Glutamatergic neuron (in vitro differentiated cells): ENCODE results near the gene ITGB1BP2. TPM values are rescaled to one million over a fixed set of nuclear protein-coding genes. Genes with fewer than 3 reads are reported as not detected.

Source experiments
- DNase-seq: peaks from one replicate; pipeline ENCODE4 v3.0.0; 2022
- H3K27ac Mint-ChIP-seq: one replicate; pipeline ENCODE4 v1.8.0; 2020; ENCODE audit warnings: mild to moderate bottlenecking, mixed read lengths, inconsistent platforms; ENCODE audit not compliant: unreplicated experiment
- H3K27me3 Mint-ChIP-seq: one replicate; pipeline ENCODE4 v1.8.0; 2020; ENCODE audit warnings: mild to moderate bottlenecking, moderate library complexity, mixed read lengths, inconsistent platforms; ENCODE audit not compliant: unreplicated experiment
- H3K36me3 Mint-ChIP-seq: one replicate; pipeline ENCODE4 v1.8.0; 2020; ENCODE audit warnings: mild to moderate bottlenecking, mixed read lengths, inconsistent platforms; ENCODE audit not compliant: unreplicated experiment
- H3K4me1 Mint-ChIP-seq: one replicate; pipeline ENCODE4 v1.8.0; 2020; ENCODE audit warnings: mild to moderate bottlenecking, low read depth, mixed read lengths, inconsistent platforms; ENCODE audit not compliant: unreplicated experiment
- H3K4me3 Mint-ChIP-seq: one replicate; pipeline ENCODE4 v1.8.0; 2020; ENCODE audit warnings: mild to moderate bottlenecking, mixed read lengths, inconsistent platforms; ENCODE audit not compliant: unreplicated experiment
- H3K9me3 Mint-ChIP-seq: one replicate; pipeline ENCODE4 v1.8.0; 2020; ENCODE audit warnings: mild to moderate bottlenecking, moderate library complexity, mixed read lengths, inconsistent platforms; ENCODE audit not compliant: unreplicated experiment
- total RNA-seq: library from RNA; stranded (reverse); fragmentation: NEBNext Ultra II Directional; extraction: Animal tissue kit (Norgen Biotek cat#: 25700); gene quantifications from one replicate; pipeline ENCODE4 v1.2.1, GENCODE V29; 2021; ENCODE audit not compliant: unreplicated experiment
- TF ChIP-seq, protein P1 (sequence below): fragments of 200-600 bp; sonication (generic); IDR thresholded peaks from one replicate; pipeline ENCODE4 v1.5.0; 2021; ENCODE audit not compliant: partially characterized antibody, unreplicated experiment

ITGB1BP2 gene
- total RNA-seq, 1 donor from 2014 or later, result 7.8 TPM

DNA sequence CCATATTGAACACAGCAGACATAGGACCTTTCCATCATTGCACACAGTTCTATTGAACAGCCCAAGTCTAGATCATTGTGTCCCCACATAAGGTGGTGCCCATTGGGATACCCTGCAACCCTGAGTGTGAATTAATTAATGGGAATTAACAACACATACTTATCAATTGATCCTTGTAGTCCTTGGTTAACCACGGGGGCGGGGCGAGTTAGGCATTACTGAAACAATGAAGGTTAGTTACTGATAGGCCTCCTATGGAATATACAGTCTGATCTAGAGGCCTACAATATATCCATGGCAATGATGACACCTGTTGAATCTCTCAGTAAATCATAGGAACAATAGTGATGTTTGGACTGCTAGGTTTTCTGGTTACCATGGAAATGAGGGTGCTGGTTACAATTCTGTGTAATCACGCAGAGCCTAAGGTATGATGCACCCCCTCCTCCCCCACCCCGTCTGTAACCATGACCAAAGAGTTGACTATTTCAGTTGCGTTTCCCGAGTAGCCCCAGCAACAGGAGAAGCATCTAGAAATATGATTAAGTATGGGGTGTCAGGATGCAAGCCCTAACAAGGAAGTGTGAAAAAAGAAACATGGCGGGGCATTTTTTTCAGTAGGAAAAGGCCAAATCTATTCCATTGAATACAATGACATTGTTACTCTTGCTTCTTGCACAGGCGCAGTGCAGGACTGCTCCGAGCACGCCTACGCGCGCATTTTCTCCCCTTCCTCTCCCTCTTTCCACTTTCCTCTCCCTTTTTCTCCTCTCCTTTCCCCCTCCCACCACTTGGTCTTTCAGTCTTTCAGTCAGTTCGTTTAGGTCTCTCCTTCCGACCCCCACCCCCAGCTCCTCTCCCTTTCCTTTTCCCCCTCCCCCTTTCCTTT lies 18.8 kb upstream of the ITGB1BP2 start:
- H3K36me3 Mint-ChIP-seq, result no peaks in the 10 kb centered on the region
- H3K27me3 Mint-ChIP-seq, result peaks cover 4% of the 10 kb centered on the region
- peak overlapping the region; percentile 99 for H3K27ac Mint-ChIP-seq
- no peak for DNase-seq
- H3K4me3 Mint-ChIP-seq, result peak overlapping the region; percentile 96
- TF ChIP-seq, protein P1, sequence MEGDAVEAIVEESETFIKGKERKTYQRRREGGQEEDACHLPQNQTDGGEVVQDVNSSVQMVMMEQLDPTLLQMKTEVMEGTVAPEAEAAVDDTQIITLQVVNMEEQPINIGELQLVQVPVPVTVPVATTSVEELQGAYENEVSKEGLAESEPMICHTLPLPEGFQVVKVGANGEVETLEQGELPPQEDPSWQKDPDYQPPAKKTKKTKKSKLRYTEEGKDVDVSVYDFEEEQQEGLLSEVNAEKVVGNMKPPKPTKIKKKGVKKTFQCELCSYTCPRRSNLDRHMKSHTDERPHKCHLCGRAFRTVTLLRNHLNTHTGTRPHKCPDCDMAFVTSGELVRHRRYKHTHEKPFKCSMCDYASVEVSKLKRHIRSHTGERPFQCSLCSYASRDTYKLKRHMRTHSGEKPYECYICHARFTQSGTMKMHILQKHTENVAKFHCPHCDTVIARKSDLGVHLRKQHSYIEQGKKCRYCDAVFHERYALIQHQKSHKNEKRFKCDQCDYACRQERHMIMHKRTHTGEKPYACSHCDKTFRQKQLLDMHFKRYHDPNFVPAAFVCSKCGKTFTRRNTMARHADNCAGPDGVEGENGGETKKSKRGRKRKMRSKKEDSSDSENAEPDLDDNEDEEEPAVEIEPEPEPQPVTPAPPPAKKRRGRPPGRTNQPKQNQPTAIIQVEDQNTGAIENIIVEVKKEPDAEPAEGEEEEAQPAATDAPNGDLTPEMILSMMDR, result no peak
- peaks cover 7% of the 10 kb centered on the region for H3K9me3 Mint-ChIP-seq
- no peaks in the 10 kb centered on the region for H3K4me1 Mint-ChIP-seq

DNA sequence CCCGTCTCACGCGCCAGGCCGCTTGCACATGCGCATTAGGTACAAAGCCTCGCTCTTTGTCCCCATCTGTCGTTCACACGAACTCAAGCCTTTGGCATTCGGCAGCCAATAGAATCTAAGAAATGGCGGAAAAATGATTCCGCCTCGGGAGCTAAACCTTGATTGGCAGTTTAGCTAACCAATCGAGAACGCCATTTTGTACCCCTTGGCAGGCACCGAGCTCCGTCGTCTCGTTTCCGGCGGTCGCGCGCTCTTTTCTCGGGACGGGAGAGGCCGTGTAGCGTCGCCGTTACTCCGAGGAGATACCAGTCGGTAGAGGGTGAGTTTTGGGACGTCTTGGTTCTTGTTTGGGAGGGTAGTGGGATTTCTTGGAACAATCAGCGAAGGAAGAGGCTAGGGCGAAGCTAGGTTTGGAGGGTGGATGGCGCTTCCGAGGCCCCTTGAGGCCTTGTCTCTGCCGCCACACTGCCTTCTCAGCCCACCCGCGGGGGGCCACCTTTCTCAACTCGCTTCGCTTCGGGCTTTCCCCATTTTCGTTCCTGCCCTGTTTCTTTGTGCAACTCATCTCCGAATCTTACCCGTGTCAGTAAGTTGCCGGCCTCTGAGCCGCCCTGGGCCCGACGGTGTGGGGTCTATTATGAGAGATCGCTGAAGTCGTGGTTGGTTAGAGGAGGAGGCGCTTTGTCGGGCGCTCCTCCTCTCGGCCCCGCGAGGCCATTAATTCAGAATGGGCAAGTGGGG lies 18.0 kb upstream of the ITGB1BP2 start, which contains the start of gene NONO:
TSS of gene NONO (plus strand) at position 233 of the 741 bp plus-strand sequence. CDS start 7,003 bp downstream, outside the sequence.
- peaks cover 7% of the 10 kb centered on the region for H3K9me3 Mint-ChIP-seq
- peak within 1 kb of the TSS; percentile 96 for H3K4me3 Mint-ChIP-seq
- peak within 1 kb of the TSS; percentile 99 for H3K27ac Mint-ChIP-seq
- no peaks in the 10 kb centered on the region for H3K36me3 Mint-ChIP-seq
- peak; percentile 75 for DNase-seq
- no peaks in the 10 kb centered on the region for H3K4me1 Mint-ChIP-seq
- peaks cover 4% of the 10 kb centered on the region for H3K27me3 Mint-ChIP-seq
- TF ChIP-seq, protein P1, result no peak

DNA sequence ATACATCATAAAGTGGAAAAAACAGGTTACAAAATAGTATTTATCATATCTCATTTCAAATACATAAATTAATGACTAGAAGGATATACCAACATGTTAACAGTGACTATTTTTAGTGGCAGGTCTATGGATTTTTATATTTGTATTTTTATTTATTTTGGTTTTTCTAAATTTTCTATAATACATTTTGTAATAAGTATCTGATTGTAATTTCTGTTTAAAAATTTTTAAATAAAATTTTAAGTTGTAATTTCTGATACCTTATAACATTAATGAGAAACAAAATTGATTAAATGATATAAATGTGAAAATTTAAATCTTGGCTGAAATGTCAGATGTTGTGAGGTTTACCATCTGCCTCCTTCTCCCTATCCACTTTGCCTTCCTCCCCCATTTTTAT lies 15.6 kb upstream of the ITGB1BP2 start:
- TF ChIP-seq, protein P1, result no peak
- Mint-ChIP-seq H3K36me3 (no peaks in the 10 kb centered on the region), H3K27me3 (peaks cover 4% of the 10 kb centered on the region), H3K27ac (peak overlapping the region; percentile 73), H3K4me3 (peak overlapping the region; percentile 96), H3K4me1 (peaks cover 3% of the 10 kb centered on the region), H3K9me3 (peaks cover 7% of the 10 kb centered on the region)
- DNase-seq, result no peak

DNA sequence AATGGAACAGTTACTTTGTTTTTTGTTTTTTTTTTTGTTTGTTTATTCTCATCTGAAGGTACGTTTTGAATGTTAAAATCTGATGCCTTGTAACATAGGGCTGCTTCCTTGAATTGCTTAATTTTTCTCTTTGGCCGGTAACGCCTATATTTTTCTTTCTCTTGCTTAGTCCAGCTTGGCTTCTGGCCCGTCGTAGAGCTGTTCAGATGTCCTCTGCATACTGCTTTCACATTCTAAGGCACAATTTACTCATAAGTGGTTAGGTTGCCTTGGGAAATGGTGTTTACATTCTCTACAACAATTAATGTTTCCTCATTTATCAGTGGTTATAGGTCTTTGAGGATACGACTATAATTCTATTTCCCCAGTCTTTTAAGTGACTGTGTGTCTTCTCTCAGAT lies 10.2 kb upstream of the ITGB1BP2 start:
- H3K27me3 Mint-ChIP-seq, result no peaks in the 10 kb centered on the region

More for the DNA sequence above, 10.2 kb upstream of the ITGB1BP2 start:
- no peak overlapping the region for H3K4me3 Mint-ChIP-seq
- no peak overlapping the region for H3K27ac Mint-ChIP-seq
- H3K9me3 Mint-ChIP-seq, result no peaks in the 10 kb centered on the region
- H3K4me1 Mint-ChIP-seq, result peaks cover 3% of the 10 kb centered on the region
- TF ChIP-seq, protein P1, result no peak
- no peak for DNase-seq
- H3K36me3 Mint-ChIP-seq, result no peaks in the 10 kb centered on the region
